OCI-LY3 (cell line): ENCODE results near the gene LOXHD1.

Experiments used
- EZH2phosphoT487 ChIP-seq: fragments of 200-600 bp; shearing (Covaris generic); IDR thresholded peaks from 2 replicates; pipeline ENCODE4 v1.6.1; 2018; ENCODE audit warnings: antibody characterized with exemption, mixed run types, low read depth
- TF ChIP-seq, protein P1 (sequence below): fragments of 200-600, 300-600 bp; sonication (generic); IDR thresholded peaks from 2 replicates; pipeline ENCODE4 v1.5.1; 2014; ENCODE audit warnings: antibody characterized with exemption, low read length, low read depth

DNA sequence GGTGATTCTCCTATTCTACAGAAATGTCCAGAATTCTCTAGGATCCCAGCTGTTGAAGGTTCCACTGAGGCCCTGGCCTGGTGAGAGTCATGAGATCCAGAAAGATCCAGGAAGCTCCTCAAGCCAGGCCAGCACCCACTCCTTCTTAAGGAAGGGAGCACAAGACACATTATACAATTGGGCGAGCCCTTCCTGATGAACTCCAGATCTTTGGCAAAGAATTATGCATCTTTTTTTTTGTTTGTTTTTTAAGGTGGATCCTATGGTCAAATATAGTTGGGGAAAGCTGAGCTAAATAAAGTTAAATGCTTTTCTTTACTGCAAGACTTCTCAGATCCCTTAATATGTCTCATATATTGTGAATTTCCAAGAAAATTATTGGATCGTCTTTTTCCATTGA is 37.0 kb upstream of the LOXHD1 start:
- TF ChIP-seq, protein P1, sequence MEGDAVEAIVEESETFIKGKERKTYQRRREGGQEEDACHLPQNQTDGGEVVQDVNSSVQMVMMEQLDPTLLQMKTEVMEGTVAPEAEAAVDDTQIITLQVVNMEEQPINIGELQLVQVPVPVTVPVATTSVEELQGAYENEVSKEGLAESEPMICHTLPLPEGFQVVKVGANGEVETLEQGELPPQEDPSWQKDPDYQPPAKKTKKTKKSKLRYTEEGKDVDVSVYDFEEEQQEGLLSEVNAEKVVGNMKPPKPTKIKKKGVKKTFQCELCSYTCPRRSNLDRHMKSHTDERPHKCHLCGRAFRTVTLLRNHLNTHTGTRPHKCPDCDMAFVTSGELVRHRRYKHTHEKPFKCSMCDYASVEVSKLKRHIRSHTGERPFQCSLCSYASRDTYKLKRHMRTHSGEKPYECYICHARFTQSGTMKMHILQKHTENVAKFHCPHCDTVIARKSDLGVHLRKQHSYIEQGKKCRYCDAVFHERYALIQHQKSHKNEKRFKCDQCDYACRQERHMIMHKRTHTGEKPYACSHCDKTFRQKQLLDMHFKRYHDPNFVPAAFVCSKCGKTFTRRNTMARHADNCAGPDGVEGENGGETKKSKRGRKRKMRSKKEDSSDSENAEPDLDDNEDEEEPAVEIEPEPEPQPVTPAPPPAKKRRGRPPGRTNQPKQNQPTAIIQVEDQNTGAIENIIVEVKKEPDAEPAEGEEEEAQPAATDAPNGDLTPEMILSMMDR: no peak
- no peak for TF ChIP-seq EZH2phosphoT487
